Central memory CD4-positive, alpha-beta T cell (primary cell): ENCODE data around the gene HDAC9.
"Not testable (repeated sequence)": the region's sequence is repeated elsewhere in the genome, so short reads cannot be mapped to it uniquely, and the experiment has no call there.

Experiments used
- DNase-seq: peaks from one replicate; pipeline ENCODE4 v3.0.0; 2022

Gene HDAC9

DNA sequence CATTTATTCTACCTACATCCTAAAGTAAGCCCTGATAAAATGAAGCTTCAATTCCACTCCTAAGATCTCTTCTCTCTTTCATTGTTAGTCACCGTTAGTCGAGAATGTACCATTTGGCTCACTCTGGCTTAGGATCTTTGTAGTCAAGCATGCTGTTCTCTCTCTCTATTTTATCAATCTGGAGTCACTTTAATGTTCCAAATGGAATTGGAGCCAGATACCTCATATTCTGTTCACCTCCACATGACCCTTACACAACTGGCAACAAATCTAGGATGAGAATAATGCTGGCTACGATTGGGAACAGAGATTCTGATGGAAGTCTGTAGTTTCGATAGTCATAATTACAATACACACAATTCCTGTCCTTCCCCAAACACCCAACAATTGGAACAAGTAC is 408.1 kb downstream of the HDAC9 start:
- no peak for DNase-seq

GRCh38 chr7:18905316-18905943 is 409.9 kb downstream of the HDAC9 start:
- no peak for DNase-seq

DNA sequence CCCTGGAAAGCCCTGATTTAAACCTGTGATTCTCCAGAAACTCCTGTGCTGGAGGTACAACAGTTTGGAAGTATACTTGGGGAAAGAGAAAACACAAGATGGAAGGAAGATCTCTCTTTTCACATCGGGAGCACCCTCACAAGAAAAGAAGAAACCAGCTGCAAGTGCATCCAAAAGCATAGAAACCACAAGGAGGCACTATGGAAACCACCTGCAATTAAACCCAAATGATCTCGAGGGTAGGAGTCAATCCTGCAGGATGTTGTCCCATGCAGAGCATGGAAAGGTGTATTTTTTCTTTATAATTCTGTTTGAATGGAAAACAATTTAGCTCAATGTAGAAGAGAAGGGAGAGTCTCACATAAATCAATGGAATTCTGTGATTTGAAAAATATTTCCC is 411.4 kb downstream of the HDAC9 start:
- no peak for DNase-seq

DNA sequence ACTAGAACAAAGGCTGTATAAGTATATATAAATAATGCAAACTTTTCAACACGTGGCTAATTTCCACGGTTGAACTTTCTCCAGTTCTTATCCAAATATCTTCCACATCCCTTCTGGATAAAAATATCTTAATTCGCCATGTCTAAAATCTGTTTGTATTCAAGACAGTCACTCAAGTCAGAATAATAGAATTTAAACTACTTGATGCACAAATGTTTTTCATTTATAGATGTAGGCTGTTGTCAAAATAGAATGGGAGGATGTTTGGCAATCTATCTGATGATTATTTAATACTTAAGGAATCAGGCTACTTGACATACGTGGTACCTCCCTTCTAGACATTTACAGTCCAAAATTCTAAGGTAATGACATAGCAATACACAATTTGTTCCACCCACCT is 417.6 kb downstream of the HDAC9 start:
- DNase-seq, result no peak

- no peak for DNase-seq
These were observed 421.3 kb downstream of the HDAC9 start for GRCh38 chr7:18916826-18917225.

DNA sequence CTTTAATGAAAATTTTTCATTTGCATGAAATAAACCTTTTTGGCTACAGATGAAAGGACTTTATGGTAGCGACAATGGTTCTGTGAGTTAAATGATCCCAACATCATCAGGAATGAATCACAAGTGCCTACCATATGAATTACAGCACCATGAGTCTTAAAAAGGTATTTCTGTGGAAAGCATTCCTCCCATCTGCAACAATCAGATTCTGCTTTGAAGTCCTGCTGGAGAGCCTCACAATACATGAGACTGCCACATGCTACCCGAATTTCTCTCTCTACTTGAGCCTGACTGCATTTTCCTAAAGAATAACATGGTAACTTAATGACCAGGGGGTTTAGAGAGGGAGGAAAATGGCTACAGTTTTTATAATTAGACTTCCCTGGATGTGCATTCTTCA is 431.6 kb downstream of the HDAC9 start:
- DNase-seq, result no peak

- DNase-seq, result no peak
These were observed 440.7 kb downstream of the HDAC9 start for GRCh38 chr7:18936265-18936664.

GRCh38 chr7:18939771-18940592 is 444.4 kb downstream of the HDAC9 start:
- no peak for DNase-seq

- no peak for DNase-seq
These were observed 445.1 kb downstream of the HDAC9 start for GRCh38 chr7:18940593-18941134.

GRCh38 chr7:18941207-18941606 is 445.7 kb downstream of the HDAC9 start:
- no peak for DNase-seq

GRCh38 chr7:18948521-18948920 is 453.0 kb downstream of the HDAC9 start:
- DNase-seq, result no peak

DNA sequence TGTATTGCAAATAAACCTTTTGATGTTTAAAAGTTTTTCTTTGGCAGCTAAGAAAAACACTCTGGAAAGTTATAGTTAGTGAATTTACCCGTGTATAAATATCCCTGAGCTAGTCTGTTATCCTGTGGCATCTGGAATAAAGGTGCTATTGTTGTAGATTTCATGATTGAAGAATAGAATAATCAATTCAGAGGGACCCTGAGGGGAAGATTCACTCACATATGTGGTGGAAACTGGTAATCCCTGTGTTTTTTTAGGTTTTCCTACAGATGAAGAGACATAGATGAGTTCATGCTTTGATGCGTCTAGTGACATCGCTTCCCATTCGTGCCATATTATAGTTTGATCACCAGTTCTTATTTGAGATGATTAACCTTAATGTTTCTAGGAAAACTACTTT is 457.3 kb downstream of the HDAC9 start:
- no peak for DNase-seq

GRCh38 chr7:18958627-18959026 is 463.1 kb downstream of the HDAC9 start:
- DNase-seq, result no peak

- DNase-seq, result no peak
These were observed 465.2 kb downstream of the HDAC9 start for GRCh38 chr7:18960725-18961124.

- no peak for DNase-seq
These were observed 466.5 kb downstream of the HDAC9 start for GRCh38 chr7:18962031-18962430.

DNA sequence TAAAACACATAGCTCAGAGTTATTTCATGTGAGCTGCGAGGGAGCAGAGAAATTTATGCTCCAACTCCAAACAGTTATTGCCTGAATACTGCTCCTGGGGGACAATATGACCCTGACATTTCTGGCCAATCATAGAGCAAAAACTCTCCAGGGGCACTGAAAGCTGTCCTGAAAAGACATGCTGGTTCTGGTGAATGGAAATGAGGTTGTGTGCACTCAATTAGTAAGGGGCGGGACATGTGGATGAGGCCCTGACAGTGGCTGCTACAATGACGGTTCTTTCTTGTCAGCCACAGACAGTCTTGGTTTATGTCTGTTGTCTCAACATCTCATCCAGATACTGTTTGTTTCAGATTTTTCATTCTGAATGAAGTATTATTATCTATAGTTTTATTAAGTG is 470.1 kb downstream of the HDAC9 start:
- no peak for DNase-seq

- not testable (repeated sequence) for DNase-seq
These were observed 472.2 kb downstream of the HDAC9 start for GRCh38 chr7:18967755-18968154.

GRCh38 chr7:18971839-18972238 is 476.3 kb downstream of the HDAC9 start:
- no peak for DNase-seq

- DNase-seq, result no peak
These were observed 479.3 kb downstream of the HDAC9 start for GRCh38 chr7:18974803-18975202.

DNA sequence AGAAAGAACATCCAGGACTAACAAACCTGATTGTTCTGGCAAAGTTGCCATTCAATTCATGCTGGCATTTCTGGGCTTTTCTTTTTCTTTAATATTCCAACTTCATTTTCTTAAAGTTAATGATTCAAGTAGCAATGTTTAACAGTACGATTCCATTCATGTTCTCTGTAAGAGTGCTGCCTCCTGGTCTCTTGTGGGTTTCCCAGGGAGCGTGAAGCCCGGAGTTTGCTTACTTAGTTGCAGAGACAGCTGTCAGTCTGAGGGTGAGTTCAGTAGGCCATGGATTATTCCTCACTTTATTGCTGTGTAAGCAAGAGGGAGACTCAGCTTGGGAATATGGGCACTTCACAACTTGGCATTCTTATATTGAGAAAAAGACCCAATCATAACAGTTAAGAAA is 479.7 kb downstream of the HDAC9 start:
- no peak for DNase-seq

GRCh38 chr7:18975689-18976280 is 480.2 kb downstream of the HDAC9 start:
- DNase-seq, result no peak

DNA sequence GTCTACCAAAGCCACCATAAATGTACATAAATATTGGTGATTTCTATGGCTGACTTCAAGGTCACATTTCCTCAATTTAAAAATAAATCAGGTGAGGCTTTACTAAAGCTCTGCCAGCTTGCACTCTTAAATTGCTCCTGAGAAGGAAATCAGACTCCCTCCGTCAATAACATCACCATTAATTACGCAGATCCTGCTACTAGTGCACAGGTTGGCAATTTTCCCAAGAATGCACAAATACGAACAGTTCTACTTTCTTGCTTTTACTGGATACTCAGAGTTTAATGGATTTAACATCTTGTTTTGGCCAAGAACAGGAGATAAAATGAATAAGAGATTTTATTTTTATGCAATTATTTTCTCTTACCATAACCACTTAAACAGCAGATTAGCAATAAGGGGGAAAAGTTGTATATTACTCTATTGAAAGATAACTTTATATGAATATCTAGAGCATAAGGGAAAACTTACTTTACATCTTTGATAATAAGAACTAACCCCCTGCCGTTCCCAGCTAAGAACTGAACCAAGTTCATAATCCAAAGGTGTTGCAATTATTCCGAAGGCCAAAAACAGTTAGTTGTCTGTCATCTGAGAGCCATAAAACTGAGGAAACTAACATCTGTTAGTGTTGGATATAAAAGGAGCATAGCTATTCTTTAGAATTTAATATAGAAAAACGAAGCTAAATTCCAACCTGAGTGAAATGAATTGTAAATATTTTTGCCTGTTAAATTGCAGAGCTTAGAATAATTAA is 481.3 kb downstream of the HDAC9 start:
- no peak for DNase-seq

GRCh38 chr7:18978108-18978495 is 482.6 kb downstream of the HDAC9 start:
- DNase-seq, result no peak
